H9 (cell line): ENCODE results near the gene TRA2B. TPM values are rescaled to one million over a fixed set of nuclear protein-coding genes. Genes with fewer than 3 reads are reported as not detected.

Experiments used
- DNase-seq: peaks from one replicate; pipeline ENCODE4 v3.0.0-alpha.2; 2017
- H2AFZ ChIP-seq: one replicate; pipeline ENCODE4 v1.6.1; 2013; ENCODE audit warnings: mild to moderate bottlenecking, low read length, control low read depth, moderate library complexity
- H2AK5ac ChIP-seq: 2 replicates; pipeline ENCODE4 v1.6.1; 2013; ENCODE audit warnings: low read length, control low read depth, mixed read lengths; ENCODE audit not compliant: insufficient read length
- H2BK120ac ChIP-seq: one replicate; pipeline ENCODE4 v1.6.1; 2013; ENCODE audit warnings: low read depth, mild to moderate bottlenecking, low read length, control low read depth, inconsistent platforms; ENCODE audit not compliant: poor library complexity, severe bottlenecking
- H2BK12ac ChIP-seq: 2 replicates; pipeline ENCODE4 v1.6.1; 2013; ENCODE audit warnings: low read length, control low read depth, mixed read lengths, low read depth; ENCODE audit not compliant: insufficient read length
- H2BK15ac ChIP-seq: 2 replicates; pipeline ENCODE4 v1.6.1; 2013; ENCODE audit warnings: low read depth, low read length, control low read depth
- H2BK20ac ChIP-seq: one replicate; pipeline ENCODE4 v1.6.1; 2013; ENCODE audit warnings: low read depth, mild to moderate bottlenecking, low read length, control low read depth, inconsistent platforms; ENCODE audit not compliant: poor library complexity, severe bottlenecking
- H2BK5ac ChIP-seq: 2 replicates; pipeline ENCODE4 v1.6.1; 2013; ENCODE audit warnings: low read length, control low read depth, mixed read lengths; ENCODE audit not compliant: insufficient read length
- H3K14ac ChIP-seq: 2 replicates; pipeline ENCODE4 v1.6.1; 2013; ENCODE audit warnings: low read length, control low read depth; ENCODE audit not compliant: insufficient read depth
- H3K18ac ChIP-seq: 2 replicates; pipeline ENCODE4 v1.6.1; 2013; ENCODE audit warnings: low read depth, mild to moderate bottlenecking, mixed read lengths, low read length, control low read depth; ENCODE audit not compliant: insufficient read length
- H3K23ac ChIP-seq: 2 replicates; pipeline ENCODE4 v1.6.1; 2013; ENCODE audit warnings: low read length, control low read depth, mixed read lengths, low read depth; ENCODE audit not compliant: insufficient read length
- H3K23me2 ChIP-seq: 2 replicates; pipeline ENCODE4 v1.6.1; 2013; ENCODE audit warnings: low read depth, mild to moderate bottlenecking, mixed read lengths, low read length, control low read depth; ENCODE audit not compliant: insufficient read length, poor library complexity, severe bottlenecking
- H3K27ac ChIP-seq: 2 replicates; pipeline ENCODE4 v1.5.1; 2013; ENCODE audit warnings: low read length, control low read depth, mixed read lengths, low read depth; ENCODE audit not compliant: insufficient read length
- H3K27me3 ChIP-seq: 2 replicates; pipeline ENCODE4 v1.6.1; 2013; ENCODE audit warnings: low read length, control low read depth, inconsistent platforms; ENCODE audit not compliant: insufficient read depth
- H3K4ac ChIP-seq: 2 replicates; pipeline ENCODE4 v1.6.1; 2013; ENCODE audit warnings: low read depth, mild to moderate bottlenecking, control low read depth, inconsistent platforms, low read length, moderate library complexity
- H3K4me1 ChIP-seq: 2 replicates; pipeline ENCODE4 v1.6.1; 2013; ENCODE audit warnings: low read length, control low read depth, inconsistent platforms; ENCODE audit not compliant: insufficient read depth
- H3K4me2 ChIP-seq: 2 replicates; pipeline ENCODE4 v1.6.1; 2013; ENCODE audit warnings: low read length, control low read depth, mixed read lengths; ENCODE audit not compliant: insufficient read length, insufficient read depth
- H3K56ac ChIP-seq: 2 replicates; pipeline ENCODE4 v1.6.1; 2013; ENCODE audit warnings: low read depth, mild to moderate bottlenecking, mixed read lengths, low read length, control low read depth; ENCODE audit not compliant: insufficient read length
- H3K79me1 ChIP-seq: 2 replicates; pipeline ENCODE4 v1.6.1; 2013; ENCODE audit warnings: low read depth, mild to moderate bottlenecking, moderate library complexity, low read length, control low read depth, inconsistent platforms; ENCODE audit not compliant: insufficient read depth, poor library complexity, severe bottlenecking
- H3K79me2 ChIP-seq: 2 replicates; pipeline ENCODE4 v1.6.1; 2013; ENCODE audit warnings: low read length, control low read depth, inconsistent platforms; ENCODE audit not compliant: insufficient read depth
- H3K9ac ChIP-seq: 2 replicates; pipeline ENCODE4 v1.6.1; 2013; ENCODE audit warnings: low read length, control low read depth, mixed read lengths; ENCODE audit not compliant: insufficient read length; ENCODE audit errors: extremely low read depth
- H3K9me3 ChIP-seq: one replicate; pipeline ENCODE4 v1.6.1; 2013; ENCODE audit warnings: low read depth, low read length, inconsistent platforms; ENCODE audit not compliant: control insufficient read depth
- H3T11ph ChIP-seq: one replicate; pipeline ENCODE4 v1.6.1; 2013; ENCODE audit warnings: mild to moderate bottlenecking, low read length, control low read depth, inconsistent platforms
- H4K20me1 ChIP-seq: one replicate; pipeline ENCODE4 v1.6.1; 2013; ENCODE audit not compliant: control insufficient read depth, insufficient read length, insufficient read depth
- H4K5ac ChIP-seq: 2 replicates; pipeline ENCODE4 v1.6.1; 2013; ENCODE audit warnings: low read depth, mild to moderate bottlenecking, mixed read lengths, low read length, control low read depth; ENCODE audit not compliant: insufficient read length
- H4K8ac ChIP-seq: replicated peaks from 2 replicates; pipeline ENCODE4 v1.6.1; 2013; ENCODE audit warnings: low read length, control low read depth, mixed read lengths, low read depth; ENCODE audit not compliant: insufficient read length
- H4K91ac ChIP-seq: 2 replicates; pipeline ENCODE4 v1.6.1; 2013; ENCODE audit warnings: low read depth, mild to moderate bottlenecking, moderate library complexity, mixed read lengths, low read length, control low read depth; ENCODE audit not compliant: insufficient read length
- H3K27ac Mint-ChIP-seq, 3 experiments: 2 replicates in 2 of 3; 3 replicates in 1 of 3; pipeline ENCODE4 v1.8.0; 2020 to 2021; ENCODE audit warnings: mixed read lengths in 3 of 3, mild to moderate bottlenecking in 1 of 3, moderate library complexity in 1 of 3
- H3K27me3 Mint-ChIP-seq: 2 replicates; pipeline ENCODE4 v1.8.0; 2021; ENCODE audit warnings: low read depth, mild to moderate bottlenecking, moderate library complexity, mixed read lengths
- H3K36me3 Mint-ChIP-seq, 3 experiments: 2 replicates in 2 of 3; 3 replicates in 1 of 3; pipeline ENCODE4 v1.8.0; 2020 to 2021; ENCODE audit warnings: low read depth in 3 of 3, mixed read lengths in 3 of 3; ENCODE audit not compliant: insufficient read depth in 1 of 3
- H3K4me1 Mint-ChIP-seq, 2 experiments: 2 replicates each; pipeline ENCODE4 v1.8.0; 2020; ENCODE audit warnings: mixed read lengths in 2 of 2
- H3K4me3 Mint-ChIP-seq, 2 experiments: 2 replicates in 1 of 2; 3 replicates in 1 of 2; pipeline ENCODE4 v1.8.0; 2020 to 2021; ENCODE audit warnings: mild to moderate bottlenecking in 2 of 2, mixed read lengths in 2 of 2, moderate library complexity in 1 of 2
- H3K9me3 Mint-ChIP-seq, 2 experiments: 2 replicates in 1 of 2; 3 replicates in 1 of 2; pipeline ENCODE4 v1.8.0; 2020; ENCODE audit warnings: mild to moderate bottlenecking in 2 of 2, mixed read lengths in 2 of 2, moderate library complexity in 1 of 2
- WGBS: extraction: QIAGEN DNeasy Blood & Tissue Kit; methylation state at CpG from one replicate; pipeline ENCODE4 v1.1.7; 2013; ENCODE audit warnings: missing lambda C conversion rate, low lambda C conversion rate, mixed read lengths; ENCODE audit not compliant: insufficient read length; ENCODE audit errors: extremely low coverage; 5-methylcytosine and 5-hydroxymethylcytosine counted together
- total RNA-seq: library from RNA; stranded (reverse); gene quantifications from 2 replicates; pipeline ENCODE4 v1.2.1, GENCODE V29; 2021
- TF ChIP-seq, protein P1 (sequence below): fragments of 200-600 bp; sonication (generic); conservative IDR thresholded peaks from 3 replicates; pipeline ENCODE4 v1.8.0; 2021; ENCODE audit warnings: antibody characterized with exemption, mild to moderate bottlenecking

TRA2B gene
- total RNA-seq, 1 experiment from 2014 or later = 344 TPM

DNA sequence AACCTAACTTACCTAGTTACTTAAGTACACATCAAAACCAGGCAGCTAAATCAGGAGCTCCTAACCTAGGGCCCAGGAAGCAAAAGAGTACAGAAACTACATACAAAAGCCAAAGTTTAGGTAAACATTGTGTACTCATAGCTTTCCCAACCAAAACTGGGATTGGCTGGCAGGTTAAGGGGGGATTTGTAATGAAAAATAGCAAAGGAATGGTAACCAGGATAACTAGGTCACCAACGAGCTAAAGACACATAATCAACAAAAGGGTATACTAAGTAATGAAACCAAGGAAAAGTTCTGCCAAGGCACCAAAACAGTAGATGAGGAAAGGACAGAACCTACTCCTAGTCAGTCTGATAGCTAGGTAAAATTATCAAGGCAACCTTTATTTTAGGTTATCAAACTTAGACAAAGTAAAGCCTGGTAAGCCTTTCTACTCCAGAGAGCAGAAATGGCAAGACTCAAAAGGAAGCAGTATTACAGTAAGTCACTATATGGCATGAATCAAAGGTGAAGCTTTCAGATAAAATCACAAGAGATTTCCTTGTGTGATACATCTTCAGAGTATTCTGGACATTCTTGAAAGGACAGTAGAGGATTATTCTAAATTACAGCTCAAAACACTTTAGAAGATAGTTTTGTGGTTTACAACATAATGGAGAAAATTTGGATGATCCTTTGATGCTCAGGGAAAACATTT is 10.2 kb downstream of the TRA2B start:
- Mint-ChIP-seq H3K36me3 (peaks cover 71 to 95% (median 92%) of the 10 kb centered on the region in 3 experiments), H3K27me3 (no peaks in the 10 kb centered on the region), H3K4me1 (peaks cover 70 to 71% of the 10 kb centered on the region in 2 experiments), H3K9me3 (no peaks in the 10 kb centered on the region), H3K4me3 (peak overlapping the region; percentile 69 to 100; a peak in 3 of 5 replicates), H3K27ac (peak overlapping the region in 1 of 3 experiments; percentile 81; a peak in 4 of 7 replicates)
- Histone ChIP-seq H3K27me3 (no peaks in the 10 kb centered on the region), H2BK12ac (no peak overlapping the region), H4K5ac (no peak overlapping the region), H3K4me2 (peak overlapping the region; percentile 17), H2AK5ac (no peak overlapping the region), H4K91ac (no peak overlapping the region), H3T11ph (no peak overlapping the region), H4K20me1 (no peaks in the 10 kb centered on the region), H3K23me2 (no peaks in the 10 kb centered on the region), H2BK5ac (no peak overlapping the region), H2AFZ (no peak overlapping the region), H2BK120ac (no peak overlapping the region), H3K9ac (no peak overlapping the region), H3K79me1 (no peaks in the 10 kb centered on the region), H3K79me2 (peaks cover 90% of the 10 kb centered on the region), H4K8ac (no peak overlapping the region), H3K4me1 (peaks cover 13% of the 10 kb centered on the region), H3K9me3 (no peaks in the 10 kb centered on the region), H3K23ac (no peak overlapping the region), H3K4ac (no peak overlapping the region), H3K27ac (no peak overlapping the region), H2BK15ac (no peak overlapping the region), H3K18ac (no peak overlapping the region), H3K14ac (no peak overlapping the region), H2BK20ac (no peak overlapping the region), H3K56ac (no peak overlapping the region)
- no CpG with 5 or more reads among the region's 1 CpG for WGBS
- no peak for DNase-seq
- TF ChIP-seq, protein P1, sequence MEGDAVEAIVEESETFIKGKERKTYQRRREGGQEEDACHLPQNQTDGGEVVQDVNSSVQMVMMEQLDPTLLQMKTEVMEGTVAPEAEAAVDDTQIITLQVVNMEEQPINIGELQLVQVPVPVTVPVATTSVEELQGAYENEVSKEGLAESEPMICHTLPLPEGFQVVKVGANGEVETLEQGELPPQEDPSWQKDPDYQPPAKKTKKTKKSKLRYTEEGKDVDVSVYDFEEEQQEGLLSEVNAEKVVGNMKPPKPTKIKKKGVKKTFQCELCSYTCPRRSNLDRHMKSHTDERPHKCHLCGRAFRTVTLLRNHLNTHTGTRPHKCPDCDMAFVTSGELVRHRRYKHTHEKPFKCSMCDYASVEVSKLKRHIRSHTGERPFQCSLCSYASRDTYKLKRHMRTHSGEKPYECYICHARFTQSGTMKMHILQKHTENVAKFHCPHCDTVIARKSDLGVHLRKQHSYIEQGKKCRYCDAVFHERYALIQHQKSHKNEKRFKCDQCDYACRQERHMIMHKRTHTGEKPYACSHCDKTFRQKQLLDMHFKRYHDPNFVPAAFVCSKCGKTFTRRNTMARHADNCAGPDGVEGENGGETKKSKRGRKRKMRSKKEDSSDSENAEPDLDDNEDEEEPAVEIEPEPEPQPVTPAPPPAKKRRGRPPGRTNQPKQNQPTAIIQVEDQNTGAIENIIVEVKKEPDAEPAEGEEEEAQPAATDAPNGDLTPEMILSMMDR = no peak
